GM21367 (cell line): Measurements from ENCODE around the gene PLA2G4E.
A peak's percentile ranks its signal among the peaks of the same experiment; 100 is the strongest.

Experiments
- ATAC-seq: cut with Tn5 transposase; IDR thresholded peaks from one replicate; pipeline ENCODE4 v1.9.1; 2021; ENCODE audit not compliant: unreplicated experiment

PLA2G4E gene

GRCh38 chr15:41958002-41958420 is 62.8 kb downstream of the PLA2G4E start:
- ATAC-seq = no peak

GRCh38 chr15:41957021-41957897 is 63.6 kb downstream of the PLA2G4E start:
- ATAC-seq = peak; percentile 49

- ATAC-seq = no peak
Measured at GRCh38 chr15:41955807-41956525, 64.9 kb downstream of the PLA2G4E start.

- ATAC-seq = no peak
Measured at GRCh38 chr15:41955100-41955499, 65.7 kb downstream of the PLA2G4E start.

GRCh38 chr15:41954036-41954435 is 66.8 kb downstream of the PLA2G4E start:
- no peak for ATAC-seq

GRCh38 chr15:41952013-41952563 is 68.8 kb downstream of the PLA2G4E start:
- no peak for ATAC-seq

GRCh38 chr15:41951571-41951970 is 69.3 kb downstream of the PLA2G4E start:
- ATAC-seq = no peak

- no peak for ATAC-seq
Measured at GRCh38 chr15:41950489-41950888, 70.4 kb downstream of the PLA2G4E start.

- ATAC-seq = no peak
Measured at GRCh38 chr15:41950127-41950483, 70.7 kb downstream of the PLA2G4E start.

- no peak for ATAC-seq
Measured at GRCh38 chr15:41949401-41950126, 71.3 kb downstream of the PLA2G4E start.

GRCh38 chr15:41948490-41948889 is 72.4 kb downstream of the PLA2G4E start:
- no peak for ATAC-seq

GRCh38 chr15:41946970-41947369 is 73.9 kb downstream of the PLA2G4E start:
- ATAC-seq = no peak

- ATAC-seq = no peak
Measured at GRCh38 chr15:41945731-41946130, 75.1 kb downstream of the PLA2G4E start.

GRCh38 chr15:41945221-41945620 is 75.6 kb downstream of the PLA2G4E start:
- ATAC-seq = no peak

- no peak for ATAC-seq
Measured at GRCh38 chr15:41944313-41944940, 76.4 kb downstream of the PLA2G4E start.

- no peak for ATAC-seq
Measured at GRCh38 chr15:41943543-41944312, 77.1 kb downstream of the PLA2G4E start.

- ATAC-seq = no peak
Measured at GRCh38 chr15:41942886-41943285, 78.0 kb downstream of the PLA2G4E start.

GRCh38 chr15:41941644-41942415 is 79.0 kb downstream of the PLA2G4E start:
- ATAC-seq = no peak

GRCh38 chr15:41940441-41940857 is 80.4 kb downstream of the PLA2G4E start:
- no peak for ATAC-seq
